Peyer's patch (tissue), 4 donors: Measurements from ENCODE around the gene CD59.

Source experiments
- POLR2A ChIP-seq, 2 donors: fragments of 450-650 bp; IDR thresholded peaks; one replicate each; pipeline ENCODE4 v1.5.1; 2017; ENCODE audit warnings: antibody characterized with exemption in 2 of 2, mild to moderate bottlenecking in 2 of 2, moderate library complexity in 2 of 2
- TF ChIP-seq, protein P1 (sequence below), 6 experiments: fragments of 450-650 bp in 4 of 6; fragments of 200-600 bp in 2 of 6; sonication (generic) in 1 of 6; IDR thresholded peaks; one replicate each; pipeline ENCODE4 v1.5.1; 2017 to 2019; ENCODE audit warnings: antibody characterized with exemption in 6 of 6, mild to moderate bottlenecking in 3 of 6, moderate library complexity in 1 of 6

GRCh38 chr11:33654594-33654993, 81.6 kb downstream of the CD59 start:
- TF ChIP-seq, protein P1, sequence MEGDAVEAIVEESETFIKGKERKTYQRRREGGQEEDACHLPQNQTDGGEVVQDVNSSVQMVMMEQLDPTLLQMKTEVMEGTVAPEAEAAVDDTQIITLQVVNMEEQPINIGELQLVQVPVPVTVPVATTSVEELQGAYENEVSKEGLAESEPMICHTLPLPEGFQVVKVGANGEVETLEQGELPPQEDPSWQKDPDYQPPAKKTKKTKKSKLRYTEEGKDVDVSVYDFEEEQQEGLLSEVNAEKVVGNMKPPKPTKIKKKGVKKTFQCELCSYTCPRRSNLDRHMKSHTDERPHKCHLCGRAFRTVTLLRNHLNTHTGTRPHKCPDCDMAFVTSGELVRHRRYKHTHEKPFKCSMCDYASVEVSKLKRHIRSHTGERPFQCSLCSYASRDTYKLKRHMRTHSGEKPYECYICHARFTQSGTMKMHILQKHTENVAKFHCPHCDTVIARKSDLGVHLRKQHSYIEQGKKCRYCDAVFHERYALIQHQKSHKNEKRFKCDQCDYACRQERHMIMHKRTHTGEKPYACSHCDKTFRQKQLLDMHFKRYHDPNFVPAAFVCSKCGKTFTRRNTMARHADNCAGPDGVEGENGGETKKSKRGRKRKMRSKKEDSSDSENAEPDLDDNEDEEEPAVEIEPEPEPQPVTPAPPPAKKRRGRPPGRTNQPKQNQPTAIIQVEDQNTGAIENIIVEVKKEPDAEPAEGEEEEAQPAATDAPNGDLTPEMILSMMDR (IDR thresholded peaks at IDR 0.05) = no peak
- no peak for TF ChIP-seq POLR2A (IDR thresholded peaks at IDR 0.05)
